GM13977 (cell line): ENCODE data around the gene GALE.
"Not testable (repeated sequence)": the region's sequence is repeated elsewhere in the genome, so short reads cannot be mapped to it uniquely, and the experiment has no call there.

Source experiments
- DNase-seq: peaks from one replicate; pipeline ENCODE4 v3.0.0; 2012; ENCODE audit warnings: low spot score
- CTCF ChIP-seq: IDR thresholded peaks from 2 replicates; pipeline ENCODE4 v1.5.1; 2012; ENCODE audit warnings: mild to moderate bottlenecking, control low read depth; ENCODE audit not compliant: insufficient read depth; ENCODE audit errors: extremely low read depth, missing control alignments
- in situ Hi-C: fragments of 300-500 bp; cut with MboI; formaldehyde crosslinking; loops from one replicate; pipeline ENCODE4 v1.12.0; 2022; ENCODE audit warnings: low sequenced_read_pairs, low pct_unique_long_range_greater_than_20kb, mixed read lengths, inconsistent platforms; ENCODE audit not compliant: unreplicated experiment

GALE gene

GRCh38 chr1:23803674-23804073 is 3.1 kb upstream of the GALE start:
- DNase-seq, result no peak
- TF ChIP-seq CTCF, result no peak
- in situ Hi-C loops, result no loop called here

- DNase-seq, in situ Hi-C loops: not testable (repeated sequence)
These were observed 2.3 kb upstream of the GALE start for GRCh38 chr1:23802809-23803342.

- TF ChIP-seq CTCF, result no peak
- in situ Hi-C loops, result no loop called here
- DNase-seq, result no peak
These were observed 1.3 kb upstream of the GALE start for GRCh38 chr1:23801876-23802275.

- in situ Hi-C loops, result no loop called here
- DNase-seq, result no peak
- TF ChIP-seq CTCF, result no peak
These were observed 789 bp upstream of the GALE start for GRCh38 chr1:23801338-23801748.

GRCh38 chr1:23799570-23800399 is 769 bp downstream of the GALE start:
- peak; percentile 72 for DNase-seq
- in situ Hi-C loops, result no loop called here
- TF ChIP-seq CTCF, result no peak

- no peak for DNase-seq
- TF ChIP-seq CTCF, result no peak
- in situ Hi-C loops, result no loop called here
These were observed 1.3 kb downstream of the GALE start for GRCh38 chr1:23799255-23799569.

- in situ Hi-C loops, result no loop called here
- TF ChIP-seq CTCF, result peak; percentile 19
- DNase-seq, result peak; percentile 28
These were observed 1.9 kb downstream of the GALE start for GRCh38 chr1:23798662-23799142.
